HG03097 (cell line): ENCODE measurements around the gene DIPK1A.

ENCODE experiments used
- ATAC-seq: cut with Tn5 transposase; IDR thresholded peaks from one replicate; pipeline ENCODE4 v1.9.1; 2021; ENCODE audit not compliant: unreplicated experiment, low FRiP score

The DIPK1A gene

GRCh38 chr1:92881391-92881790 is 79.9 kb downstream of the DIPK1A start:
- ATAC-seq: no peak

- ATAC-seq: no peak
Observed at GRCh38 chr1:92879316-92879968, 81.8 kb downstream of the DIPK1A start.

- no peak for ATAC-seq
Observed at GRCh38 chr1:92877792-92878191, 83.5 kb downstream of the DIPK1A start.

- ATAC-seq: no peak
Observed at GRCh38 chr1:92877081-92877711, 84.1 kb downstream of the DIPK1A start.

- ATAC-seq: no peak
Observed at GRCh38 chr1:92876351-92876750, 84.9 kb downstream of the DIPK1A start.

GRCh38 chr1:92874987-92875386 is 86.3 kb downstream of the DIPK1A start:
- no peak for ATAC-seq

GRCh38 chr1:92872719-92873118 is 88.5 kb downstream of the DIPK1A start:
- ATAC-seq: no peak

GRCh38 chr1:92870591-92870990 is 90.7 kb downstream of the DIPK1A start:
- no peak for ATAC-seq

- ATAC-seq: no peak
Observed at GRCh38 chr1:92864131-92864530, 97.1 kb downstream of the DIPK1A start.

- no peak for ATAC-seq
Observed at GRCh38 chr1:92862605-92863004, 98.7 kb downstream of the DIPK1A start.

- ATAC-seq: no peak
Observed at GRCh38 chr1:92859400-92860039, 101.7 kb downstream of the DIPK1A start.

GRCh38 chr1:92858564-92859399 is 102.5 kb downstream of the DIPK1A start:
- no peak for ATAC-seq

GRCh38 chr1:92857817-92858216 is 103.4 kb downstream of the DIPK1A start:
- ATAC-seq: no peak

- no peak for ATAC-seq
Observed at GRCh38 chr1:92855236-92855635, 106.0 kb downstream of the DIPK1A start.

- ATAC-seq: no peak
Observed at GRCh38 chr1:92854101-92854785, 107.0 kb downstream of the DIPK1A start.

GRCh38 chr1:92853299-92853698 is 108.0 kb downstream of the DIPK1A start:
- no peak for ATAC-seq

- ATAC-seq: no peak
Observed at GRCh38 chr1:92851729-92852128, 109.5 kb downstream of the DIPK1A start.

GRCh38 chr1:92850019-92850418 is 111.2 kb downstream of the DIPK1A start:
- ATAC-seq: no peak

GRCh38 chr1:92848201-92848600 is 113.1 kb downstream of the DIPK1A start:
- no peak for ATAC-seq

GRCh38 chr1:92845908-92846307 is 115.4 kb downstream of the DIPK1A start:
- no peak for ATAC-seq

- ATAC-seq: no peak
Observed at GRCh38 chr1:92844439-92844838, 116.8 kb downstream of the DIPK1A start.
